ENCODE measurements around the gene HAP1.
A peak's percentile ranks its signal among the peaks of the same experiment; 100 is the strongest.

DNA sequence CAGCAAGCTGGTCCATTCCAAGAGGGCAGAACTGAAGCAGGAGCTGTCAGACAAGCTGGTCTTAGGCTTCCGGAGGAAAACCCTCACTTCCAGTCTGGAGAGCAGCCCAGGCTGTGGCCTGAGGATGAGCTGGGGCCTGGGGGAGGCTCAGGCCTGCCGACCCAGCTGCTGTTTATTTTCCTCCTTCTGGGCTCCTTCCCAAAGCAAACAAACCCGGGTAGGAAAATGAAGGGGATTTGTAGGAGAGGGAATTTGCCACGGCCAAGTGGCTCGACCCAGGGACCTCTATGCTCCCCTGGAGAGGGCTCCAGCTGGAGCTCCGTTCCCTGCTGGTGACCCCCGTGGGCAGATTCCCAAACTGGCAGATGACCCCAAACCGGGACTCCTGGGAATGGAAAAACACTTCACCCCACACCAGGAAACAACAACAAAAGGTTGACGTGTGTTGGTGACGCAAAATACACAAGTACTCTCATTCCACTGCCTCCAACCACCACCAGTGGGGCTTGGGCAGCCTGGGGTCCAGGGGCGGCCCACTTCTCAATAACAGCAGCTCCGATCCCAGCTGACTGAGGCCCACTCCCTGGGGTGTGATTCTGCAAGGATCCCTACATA is 43.2 kb upstream of the HAP1 start:
- TF ChIP-seq, protein P1, sequence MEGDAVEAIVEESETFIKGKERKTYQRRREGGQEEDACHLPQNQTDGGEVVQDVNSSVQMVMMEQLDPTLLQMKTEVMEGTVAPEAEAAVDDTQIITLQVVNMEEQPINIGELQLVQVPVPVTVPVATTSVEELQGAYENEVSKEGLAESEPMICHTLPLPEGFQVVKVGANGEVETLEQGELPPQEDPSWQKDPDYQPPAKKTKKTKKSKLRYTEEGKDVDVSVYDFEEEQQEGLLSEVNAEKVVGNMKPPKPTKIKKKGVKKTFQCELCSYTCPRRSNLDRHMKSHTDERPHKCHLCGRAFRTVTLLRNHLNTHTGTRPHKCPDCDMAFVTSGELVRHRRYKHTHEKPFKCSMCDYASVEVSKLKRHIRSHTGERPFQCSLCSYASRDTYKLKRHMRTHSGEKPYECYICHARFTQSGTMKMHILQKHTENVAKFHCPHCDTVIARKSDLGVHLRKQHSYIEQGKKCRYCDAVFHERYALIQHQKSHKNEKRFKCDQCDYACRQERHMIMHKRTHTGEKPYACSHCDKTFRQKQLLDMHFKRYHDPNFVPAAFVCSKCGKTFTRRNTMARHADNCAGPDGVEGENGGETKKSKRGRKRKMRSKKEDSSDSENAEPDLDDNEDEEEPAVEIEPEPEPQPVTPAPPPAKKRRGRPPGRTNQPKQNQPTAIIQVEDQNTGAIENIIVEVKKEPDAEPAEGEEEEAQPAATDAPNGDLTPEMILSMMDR (IDR thresholded peaks at IDR 0.05; ENCODE audit: low read depth, low read length, missing input control), result peak; percentile 12
- TF ChIP-seq, protein P2, sequence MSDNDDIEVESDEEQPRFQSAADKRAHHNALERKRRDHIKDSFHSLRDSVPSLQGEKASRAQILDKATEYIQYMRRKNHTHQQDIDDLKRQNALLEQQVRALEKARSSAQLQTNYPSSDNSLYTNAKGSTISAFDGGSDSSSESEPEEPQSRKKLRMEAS (IDR thresholded peaks at IDR 0.05), result peak; percentile 75
- TF ChIP-seq TAF1 (conservative IDR thresholded peaks at IDR 0.05), result peak; percentile 55
- peak in 1 of 2 donors; percentile 59 for TF ChIP-seq GABPA (IDR thresholded peaks at IDR 0.05 in 1 of 2, conservative IDR thresholded peaks at IDR 0.05 in 1 of 2)
- peak; percentile 61 to 69 for TF ChIP-seq EGR1 (IDR thresholded peaks at IDR 0.05; ENCODE audit: low read depth in 2 of 2)
- TF ChIP-seq, protein P3, sequence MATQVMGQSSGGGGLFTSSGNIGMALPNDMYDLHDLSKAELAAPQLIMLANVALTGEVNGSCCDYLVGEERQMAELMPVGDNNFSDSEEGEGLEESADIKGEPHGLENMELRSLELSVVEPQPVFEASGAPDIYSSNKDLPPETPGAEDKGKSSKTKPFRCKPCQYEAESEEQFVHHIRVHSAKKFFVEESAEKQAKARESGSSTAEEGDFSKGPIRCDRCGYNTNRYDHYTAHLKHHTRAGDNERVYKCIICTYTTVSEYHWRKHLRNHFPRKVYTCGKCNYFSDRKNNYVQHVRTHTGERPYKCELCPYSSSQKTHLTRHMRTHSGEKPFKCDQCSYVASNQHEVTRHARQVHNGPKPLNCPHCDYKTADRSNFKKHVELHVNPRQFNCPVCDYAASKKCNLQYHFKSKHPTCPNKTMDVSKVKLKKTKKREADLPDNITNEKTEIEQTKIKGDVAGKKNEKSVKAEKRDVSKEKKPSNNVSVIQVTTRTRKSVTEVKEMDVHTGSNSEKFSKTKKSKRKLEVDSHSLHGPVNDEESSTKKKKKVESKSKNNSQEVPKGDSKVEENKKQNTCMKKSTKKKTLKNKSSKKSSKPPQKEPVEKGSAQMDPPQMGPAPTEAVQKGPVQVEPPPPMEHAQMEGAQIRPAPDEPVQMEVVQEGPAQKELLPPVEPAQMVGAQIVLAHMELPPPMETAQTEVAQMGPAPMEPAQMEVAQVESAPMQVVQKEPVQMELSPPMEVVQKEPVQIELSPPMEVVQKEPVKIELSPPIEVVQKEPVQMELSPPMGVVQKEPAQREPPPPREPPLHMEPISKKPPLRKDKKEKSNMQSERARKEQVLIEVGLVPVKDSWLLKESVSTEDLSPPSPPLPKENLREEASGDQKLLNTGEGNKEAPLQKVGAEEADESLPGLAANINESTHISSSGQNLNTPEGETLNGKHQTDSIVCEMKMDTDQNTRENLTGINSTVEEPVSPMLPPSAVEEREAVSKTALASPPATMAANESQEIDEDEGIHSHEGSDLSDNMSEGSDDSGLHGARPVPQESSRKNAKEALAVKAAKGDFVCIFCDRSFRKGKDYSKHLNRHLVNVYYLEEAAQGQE (IDR thresholded peaks at IDR 0.05), result peak; percentile 85
- peak; percentile 51 for TF ChIP-seq FOXA1 (IDR thresholded peaks at IDR 0.05)
- peak; percentile 100 for TF ChIP-seq NR2F2 (IDR thresholded peaks at IDR 0.05)
- peak; percentile 65 to 69 for TF ChIP-seq JUND (IDR thresholded peaks at IDR 0.05)
- peak; percentile 89 for TF ChIP-seq YY1 (IDR thresholded peaks at IDR 0.05)
- peak; percentile 86 for TF ChIP-seq RXRA (IDR thresholded peaks at IDR 0.05)
- TF ChIP-seq, protein P4, sequence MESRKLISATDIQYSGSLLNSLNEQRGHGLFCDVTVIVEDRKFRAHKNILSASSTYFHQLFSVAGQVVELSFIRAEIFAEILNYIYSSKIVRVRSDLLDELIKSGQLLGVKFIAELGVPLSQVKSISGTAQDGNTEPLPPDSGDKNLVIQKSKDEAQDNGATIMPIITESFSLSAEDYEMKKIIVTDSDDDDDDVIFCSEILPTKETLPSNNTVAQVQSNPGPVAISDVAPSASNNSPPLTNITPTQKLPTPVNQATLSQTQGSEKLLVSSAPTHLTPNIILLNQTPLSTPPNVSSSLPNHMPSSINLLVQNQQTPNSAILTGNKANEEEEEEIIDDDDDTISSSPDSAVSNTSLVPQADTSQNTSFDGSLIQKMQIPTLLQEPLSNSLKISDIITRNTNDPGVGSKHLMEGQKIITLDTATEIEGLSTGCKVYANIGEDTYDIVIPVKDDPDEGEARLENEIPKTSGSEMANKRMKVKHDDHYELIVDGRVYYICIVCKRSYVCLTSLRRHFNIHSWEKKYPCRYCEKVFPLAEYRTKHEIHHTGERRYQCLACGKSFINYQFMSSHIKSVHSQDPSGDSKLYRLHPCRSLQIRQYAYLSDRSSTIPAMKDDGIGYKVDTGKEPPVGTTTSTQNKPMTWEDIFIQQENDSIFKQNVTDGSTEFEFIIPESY (IDR thresholded peaks at IDR 0.05), result peak; percentile 59
- peak; percentile 4 to 45 for TF ChIP-seq RAD21 (IDR thresholded peaks at IDR 0.05)

All from liver (tissue), 3 donors.